HG02981 (cell line): ENCODE measurements around the gene BIRC2.
"Not testable (repeated sequence)": the region's sequence is repeated elsewhere in the genome, so short reads cannot be mapped to it uniquely, and the experiment has no call there.

Source experiments
- ATAC-seq: cut with Tn5 transposase; IDR thresholded peaks from one replicate; pipeline ENCODE4 v1.9.1; 2021; ENCODE audit warnings: mild to moderate bottlenecking, moderate library complexity; ENCODE audit not compliant: unreplicated experiment

Gene BIRC2

GRCh38 chr11:102322560-102322959 lies 24.5 kb upstream of the BIRC2 start:
- no peak for ATAC-seq

- ATAC-seq, result no peak
Observed at GRCh38 chr11:102323542-102324251, 23.3 kb upstream of the BIRC2 start.

GRCh38 chr11:102325088-102325487 lies 21.9 kb upstream of the BIRC2 start:
- ATAC-seq, result no peak

GRCh38 chr11:102328748-102329147 lies 18.3 kb upstream of the BIRC2 start:
- no peak for ATAC-seq

GRCh38 chr11:102330231-102330630 lies 16.8 kb upstream of the BIRC2 start:
- ATAC-seq, result no peak

- no peak for ATAC-seq
Observed at GRCh38 chr11:102331341-102331740, 15.7 kb upstream of the BIRC2 start.

- no peak for ATAC-seq
Observed at GRCh38 chr11:102332611-102332994, 14.4 kb upstream of the BIRC2 start.

- no peak for ATAC-seq
Observed at GRCh38 chr11:102338479-102339010, 8.5 kb upstream of the BIRC2 start.

- not testable (repeated sequence) for ATAC-seq
Observed at GRCh38 chr11:102341311-102341710, 5.7 kb upstream of the BIRC2 start.

- ATAC-seq, result peak; percentile 37
Observed at GRCh38 chr11:102341844-102342318, 5.1 kb upstream of the BIRC2 start.

GRCh38 chr11:102343809-102344208 lies 3.2 kb upstream of the BIRC2 start:
- no peak for ATAC-seq

GRCh38 chr11:102345904-102346303 lies 1.1 kb upstream of the BIRC2 start:
- ATAC-seq, result no peak

- no peak for ATAC-seq
Observed at GRCh38 chr11:102346456-102346747, 612 bp upstream of the BIRC2 start.

GRCh38 chr11:102347462-102348370 lies 702 bp downstream of the BIRC2 start:
- ATAC-seq, result peak; percentile 19

GRCh38 chr11:102357116-102357515 lies 10.1 kb downstream of the BIRC2 start:
- no peak for ATAC-seq

GRCh38 chr11:102359372-102359771 lies 12.4 kb downstream of the BIRC2 start:
- no peak for ATAC-seq

- no peak for ATAC-seq
Observed at GRCh38 chr11:102360681-102361080, 13.7 kb downstream of the BIRC2 start.

- peak; percentile 96 for ATAC-seq
Observed at GRCh38 chr11:102361086-102362031, 14.3 kb downstream of the BIRC2 start.

- ATAC-seq, result no peak
Observed at GRCh38 chr11:102364991-102365390, 18.0 kb downstream of the BIRC2 start.

GRCh38 chr11:102367364-102367763 lies 20.4 kb downstream of the BIRC2 start:
- no peak for ATAC-seq

GRCh38 chr11:102368472-102368871 lies 21.5 kb downstream of the BIRC2 start:
- peak; percentile 100 for ATAC-seq
